LoVo (cell line): ENCODE results near the gene TCAIM.

Experiments
- DNase-seq: peaks from one replicate; pipeline ENCODE4 v3.0.0-alpha.2; 2016; ENCODE audit warnings: low spot score

Gene TCAIM, protein sequence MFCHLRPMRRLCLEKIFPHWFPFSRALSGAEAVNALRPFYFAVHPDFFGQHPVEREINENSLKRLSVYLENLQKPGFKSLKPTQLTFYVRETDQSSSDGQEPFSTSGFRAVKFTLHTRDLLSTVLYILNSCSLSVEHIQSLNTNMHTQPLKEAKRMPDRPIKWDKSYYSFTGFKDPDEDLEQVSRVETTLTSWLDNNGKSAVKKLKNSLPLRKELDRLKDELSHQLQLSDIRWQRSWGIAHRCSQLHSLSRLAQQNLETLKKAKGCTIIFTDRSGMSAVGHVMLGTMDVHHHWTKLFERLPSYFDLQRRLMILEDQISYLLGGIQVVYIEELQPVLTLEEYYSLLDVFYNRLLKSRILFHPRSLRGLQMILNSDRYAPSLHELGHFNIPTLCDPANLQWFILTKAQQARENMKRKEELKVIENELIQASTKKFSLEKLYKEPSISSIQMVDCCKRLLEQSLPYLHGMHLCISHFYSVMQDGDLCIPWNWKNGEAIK

GRCh38 chr3:44338010-44338827 lies at the start of gene TCAIM:
Gene TCAIM, plus strand, starts transcription at chr3:44338766. Its CDS starts 16,017 bp downstream, at chr3:44354783.
- DNase-seq, result peak; percentile 98

GRCh38 chr3:44289882-44290462 lies 48.6 kb upstream of the TCAIM start:
- no peak for DNase-seq

DNA sequence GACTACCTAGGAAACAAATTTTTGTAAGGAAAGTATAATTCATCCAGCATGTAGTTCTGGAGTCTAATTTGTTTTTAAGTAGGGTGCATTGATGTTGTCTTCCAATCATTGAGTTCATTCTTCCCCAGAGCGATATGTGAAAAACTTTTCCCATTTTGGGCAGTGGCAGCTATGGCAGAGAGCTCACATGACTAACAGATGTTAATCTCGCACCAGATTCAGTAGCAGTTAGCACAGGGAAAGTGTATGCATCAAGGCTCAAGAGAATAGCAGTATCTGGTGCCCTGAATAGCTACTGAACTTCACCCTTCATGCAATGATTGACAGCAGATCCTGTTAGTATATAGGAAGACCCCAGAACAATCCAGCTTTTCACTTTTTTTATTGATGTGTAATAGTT lies 46.3 kb upstream of the TCAIM start:
- DNase-seq, result no peak

- DNase-seq, result no peak
Measured at GRCh38 chr3:44292947-44293346, 45.6 kb upstream of the TCAIM start.

- no peak for DNase-seq
Measured at GRCh38 chr3:44297255-44297654, 41.3 kb upstream of the TCAIM start.

- no peak for DNase-seq
Measured at GRCh38 chr3:44301746-44302145, 36.8 kb upstream of the TCAIM start.

DNA sequence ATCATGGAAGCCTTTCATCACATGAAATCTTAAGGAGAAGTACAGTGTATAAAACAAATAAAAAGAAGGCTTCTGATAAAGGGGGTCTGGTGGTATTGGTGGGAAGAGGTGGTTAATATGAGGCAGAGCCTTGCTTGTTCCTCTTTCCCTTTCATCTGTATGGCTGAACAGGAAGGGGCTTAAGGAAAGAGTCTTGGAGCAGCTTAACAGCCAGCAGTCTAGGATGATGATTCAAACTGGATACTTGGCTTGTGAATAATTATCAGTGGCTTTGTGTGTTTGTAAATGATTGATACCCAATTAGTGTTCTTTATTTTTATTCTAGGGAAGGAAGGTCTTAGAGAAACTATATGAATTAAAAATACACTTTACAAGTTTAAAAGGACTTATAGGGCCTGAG lies 29.1 kb upstream of the TCAIM start:
- DNase-seq, result no peak

DNA sequence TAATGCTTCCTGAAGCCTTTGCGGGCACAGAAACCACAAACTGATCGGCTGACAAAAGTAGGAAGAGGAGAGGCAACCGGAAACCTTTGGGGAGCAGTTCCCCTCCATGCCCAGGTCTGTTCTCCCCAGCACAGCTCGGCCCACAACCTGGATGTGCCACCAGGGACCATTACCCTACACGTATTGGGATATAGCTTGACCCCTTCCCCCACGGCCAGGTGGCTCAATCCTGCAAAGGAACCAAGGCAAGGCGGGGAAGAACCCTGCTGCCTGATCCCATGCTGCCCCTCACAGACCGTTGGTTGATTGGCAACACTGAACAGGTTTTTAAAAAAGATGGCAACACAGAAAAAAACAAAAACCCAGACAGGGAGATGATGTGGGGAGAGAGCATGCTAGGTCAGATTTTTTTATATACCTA lies 19.7 kb upstream of the TCAIM start:
- no peak for DNase-seq

DNA sequence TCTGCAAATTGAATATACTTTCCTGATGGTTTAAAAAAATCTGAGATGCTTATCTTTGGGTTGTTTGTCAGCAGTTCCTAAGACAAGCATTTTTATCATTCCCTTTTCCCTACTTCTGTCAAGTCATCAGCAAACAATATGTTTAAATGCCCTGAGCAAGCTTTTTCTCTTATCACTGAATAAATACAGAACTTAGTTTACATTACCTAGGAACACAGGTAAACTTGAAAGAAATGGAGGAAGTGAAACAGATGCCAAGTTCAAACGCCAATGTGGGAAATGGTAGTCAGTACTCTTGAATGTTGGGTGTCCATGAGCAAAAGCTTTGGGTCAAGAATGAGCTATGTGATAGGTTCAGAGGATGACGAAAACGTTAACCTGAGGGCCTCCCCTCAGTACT lies 17.2 kb upstream of the TCAIM start:
- no peak for DNase-seq

DNA sequence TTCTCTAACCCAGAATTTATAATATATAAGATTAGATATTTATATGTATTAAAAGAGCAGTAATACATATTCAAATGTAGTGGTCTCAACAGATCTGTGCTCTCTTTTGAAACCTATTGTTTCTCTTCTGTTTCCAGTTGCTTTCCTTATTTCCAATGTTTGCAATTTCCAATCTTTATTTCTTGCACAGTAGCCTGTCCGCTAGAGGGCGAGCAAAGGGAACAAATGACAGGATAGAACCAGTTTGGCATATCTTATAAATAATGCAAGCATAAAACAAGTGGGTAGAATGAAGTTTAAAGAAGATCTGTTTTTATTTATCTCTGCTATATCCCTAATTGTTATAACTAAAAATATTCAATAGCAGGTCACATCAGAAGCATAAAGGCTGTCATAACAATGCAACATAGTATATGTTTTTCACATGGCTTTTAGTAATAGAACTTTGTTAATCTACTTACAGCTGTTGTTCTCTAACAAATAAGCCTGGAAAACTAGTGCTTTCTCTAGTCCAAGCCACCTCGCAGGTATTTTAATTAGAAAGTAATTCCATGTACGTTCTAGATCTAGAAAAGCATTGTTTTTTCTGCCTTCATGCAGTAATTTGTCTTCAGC lies 15.1 kb upstream of the TCAIM start:
- DNase-seq, result peak; percentile 61

- DNase-seq, result no peak
Measured at GRCh38 chr3:44324584-44324983, 14.0 kb upstream of the TCAIM start.

DNA sequence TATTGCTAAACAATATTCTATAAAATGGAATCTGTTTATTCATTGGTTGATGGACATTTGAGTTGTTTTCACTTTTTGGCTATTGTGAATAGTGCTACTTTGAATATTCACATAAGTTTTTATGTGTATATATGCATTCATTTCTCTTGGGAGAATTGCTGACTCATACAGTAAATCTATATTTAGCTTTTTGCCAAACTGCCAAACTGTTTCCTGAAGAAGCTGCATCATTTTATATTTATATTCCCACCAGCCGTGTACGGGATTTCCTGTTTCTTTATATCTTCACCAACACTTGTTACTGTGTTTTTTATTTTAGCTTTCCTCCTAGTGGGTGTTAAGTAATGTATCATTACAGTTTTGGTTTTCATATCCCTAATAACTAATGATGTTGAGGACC lies 12.5 kb upstream of the TCAIM start:
- no peak for DNase-seq

DNA sequence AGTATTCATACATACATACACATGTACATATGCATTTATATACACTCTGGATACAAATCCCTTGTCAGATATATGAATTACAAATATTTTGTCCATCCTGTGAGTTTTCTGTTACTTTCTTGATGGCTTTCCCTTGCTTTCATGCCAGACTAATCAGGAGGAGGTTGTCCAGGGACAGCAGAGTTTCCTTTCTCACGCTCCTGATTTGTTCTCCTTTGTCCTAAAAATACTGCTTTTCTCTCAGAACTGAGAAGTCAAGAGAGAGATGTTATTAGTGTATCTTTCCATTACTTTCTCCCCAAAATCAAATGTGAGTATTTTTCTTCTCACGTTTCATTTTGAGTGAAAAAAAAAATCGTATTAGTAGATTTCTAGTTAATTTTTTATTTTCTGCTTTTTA lies 12.1 kb upstream of the TCAIM start:
- DNase-seq, result no peak

GRCh38 chr3:44329946-44330345 lies 8.6 kb upstream of the TCAIM start:
- no peak for DNase-seq

- no peak for DNase-seq
Measured at GRCh38 chr3:44330444-44330843, 8.1 kb upstream of the TCAIM start.

GRCh38 chr3:44334326-44334725 lies 4.2 kb upstream of the TCAIM start:
- DNase-seq, result no peak

DNA sequence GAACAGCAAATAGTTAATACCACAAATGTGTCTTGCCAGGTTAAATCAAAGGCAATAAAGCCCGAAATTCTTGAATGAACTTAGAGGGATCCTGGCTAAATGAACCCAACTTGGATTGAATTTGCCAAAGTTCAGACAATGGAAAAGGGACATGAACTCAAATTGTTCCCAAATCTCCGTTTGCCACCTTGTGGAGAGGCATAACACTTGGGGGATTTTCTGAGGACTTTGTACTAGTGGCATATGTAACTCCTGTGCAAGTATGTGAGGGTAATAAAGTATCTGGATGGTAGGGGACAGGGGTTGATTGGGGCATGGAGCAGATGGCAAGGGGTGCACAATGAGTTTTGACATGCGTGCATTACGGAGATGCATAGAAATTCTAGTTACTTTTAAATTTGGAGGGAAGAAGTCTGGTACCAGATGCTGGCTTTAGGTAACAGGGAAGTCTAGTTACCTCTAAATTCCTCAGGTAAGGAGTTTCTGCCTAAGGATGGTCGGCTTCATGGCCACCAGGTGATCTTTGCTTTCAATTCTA lies 1.2 kb upstream of the TCAIM start:
- DNase-seq, result peak; percentile 2

DNA sequence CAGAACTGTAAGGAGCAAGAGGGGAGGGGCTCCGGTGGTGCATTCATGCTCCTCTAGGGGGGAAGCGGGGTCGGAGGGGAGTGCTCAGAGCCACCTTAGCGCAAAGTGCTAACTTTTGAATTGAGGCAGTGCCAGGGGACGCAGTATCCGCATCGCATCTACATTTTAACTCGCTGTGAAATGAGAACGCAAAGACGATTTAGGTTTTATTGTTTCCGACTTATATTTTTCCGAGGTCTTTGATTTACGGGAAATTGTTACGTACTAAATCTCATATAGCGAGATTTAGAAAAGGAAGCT lies 212 bp downstream of the TCAIM start:
- no peak for DNase-seq

DNA sequence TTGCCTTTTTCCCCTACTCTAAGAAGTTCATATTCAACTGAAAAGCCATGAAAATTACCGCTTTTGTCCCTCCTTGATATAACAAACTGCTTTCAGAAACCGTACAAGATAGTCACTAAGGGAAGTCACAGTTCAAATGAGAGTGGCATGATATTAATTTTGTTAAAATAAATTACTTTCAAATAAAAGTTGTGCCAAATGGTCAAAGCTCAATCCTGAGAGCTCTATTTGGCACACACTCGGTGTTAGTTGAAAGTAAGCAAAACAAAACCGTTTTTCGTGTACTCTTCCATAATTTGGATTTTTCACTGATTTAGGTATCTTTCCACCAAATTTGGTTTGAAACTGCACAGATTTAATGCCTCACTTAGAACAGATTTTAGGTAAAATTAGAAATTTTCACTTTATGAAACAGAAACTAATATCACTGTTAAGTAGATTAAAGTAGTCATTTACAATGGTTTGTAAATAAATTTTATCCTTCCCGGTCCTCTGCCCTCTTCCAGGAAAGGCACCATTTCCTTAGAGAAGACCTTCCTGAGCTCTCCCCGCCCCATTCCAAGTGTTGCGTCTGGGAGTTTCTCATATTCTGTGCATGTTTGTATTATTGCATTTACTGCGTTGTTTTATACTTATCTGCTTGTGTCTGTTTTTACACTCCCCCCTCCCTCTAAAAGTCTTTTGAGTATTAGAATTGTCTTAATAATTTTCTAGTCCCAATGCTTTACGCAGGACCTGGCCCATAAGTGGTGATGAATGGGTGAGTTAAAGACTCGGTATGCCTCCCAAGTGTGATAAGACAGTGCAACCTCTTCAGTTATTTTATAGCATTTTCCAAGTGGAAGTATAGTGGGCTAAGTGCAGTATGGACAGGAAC lies 853 bp downstream of the TCAIM start:
- no peak for DNase-seq

DNA sequence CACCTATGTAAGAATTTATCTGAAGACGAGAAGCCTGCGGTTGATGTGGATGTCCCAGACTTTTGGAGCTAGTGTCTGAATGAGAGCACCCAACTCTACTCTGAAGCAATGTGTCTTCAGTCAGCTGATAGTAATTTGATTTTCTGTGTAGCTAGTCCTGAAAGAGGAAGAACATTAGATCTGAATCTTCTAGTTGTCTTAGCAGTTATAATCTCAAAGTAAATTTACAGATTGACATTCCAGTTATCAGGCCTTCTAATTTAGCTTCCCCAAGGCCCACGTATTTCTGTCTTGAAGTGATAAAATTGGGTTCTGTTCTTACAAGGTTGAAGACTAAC lies 1.5 kb downstream of the TCAIM start:
- DNase-seq, result no peak

DNA sequence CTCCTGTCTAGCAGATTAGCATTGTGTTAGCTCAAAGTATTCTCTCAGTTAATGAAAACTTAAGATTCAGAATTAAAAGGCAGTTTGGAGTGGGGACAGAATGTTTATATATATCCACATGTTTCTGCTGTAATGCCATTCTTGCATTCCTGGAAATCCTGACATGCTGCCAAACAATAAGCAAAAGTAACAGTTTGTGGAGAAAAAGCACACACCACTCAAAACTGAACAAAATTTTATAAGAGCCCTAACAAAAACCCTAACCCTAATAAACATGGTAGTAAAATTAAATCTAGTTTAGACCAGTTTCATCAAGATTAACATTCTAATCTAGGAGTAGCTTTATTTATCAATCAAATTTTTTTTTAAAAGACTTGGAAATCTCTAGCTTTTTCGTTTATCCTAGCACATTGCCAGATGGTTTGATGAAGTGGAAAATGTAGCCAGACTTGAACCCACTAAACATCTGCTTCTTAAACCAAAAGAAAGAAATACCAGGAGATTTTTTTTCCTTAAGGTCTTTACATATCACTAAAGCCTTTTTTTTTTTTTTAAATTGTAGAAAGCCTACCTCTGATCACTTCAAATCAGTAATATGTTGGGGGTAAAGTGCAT lies 3.7 kb downstream of the TCAIM start:
- DNase-seq, result no peak
